K562 treated with DMSO at 1 percent for 12 hours (cell line): ENCODE results near the gene C1orf87. TPM values are rescaled to one million over a fixed set of nuclear protein-coding genes. Genes with fewer than 3 reads are reported as not detected.

Experiments
- total RNA-seq: library from RNA; unstranded; fragments of 300-600 nt; gene quantifications from 2 replicates; pipeline ENCODE4 v1.2.3, GENCODE V29; 2022; ENCODE audit not compliant: insufficient read depth

C1orf87 gene
- total RNA-seq = not detected in 2 replicates

DNA sequence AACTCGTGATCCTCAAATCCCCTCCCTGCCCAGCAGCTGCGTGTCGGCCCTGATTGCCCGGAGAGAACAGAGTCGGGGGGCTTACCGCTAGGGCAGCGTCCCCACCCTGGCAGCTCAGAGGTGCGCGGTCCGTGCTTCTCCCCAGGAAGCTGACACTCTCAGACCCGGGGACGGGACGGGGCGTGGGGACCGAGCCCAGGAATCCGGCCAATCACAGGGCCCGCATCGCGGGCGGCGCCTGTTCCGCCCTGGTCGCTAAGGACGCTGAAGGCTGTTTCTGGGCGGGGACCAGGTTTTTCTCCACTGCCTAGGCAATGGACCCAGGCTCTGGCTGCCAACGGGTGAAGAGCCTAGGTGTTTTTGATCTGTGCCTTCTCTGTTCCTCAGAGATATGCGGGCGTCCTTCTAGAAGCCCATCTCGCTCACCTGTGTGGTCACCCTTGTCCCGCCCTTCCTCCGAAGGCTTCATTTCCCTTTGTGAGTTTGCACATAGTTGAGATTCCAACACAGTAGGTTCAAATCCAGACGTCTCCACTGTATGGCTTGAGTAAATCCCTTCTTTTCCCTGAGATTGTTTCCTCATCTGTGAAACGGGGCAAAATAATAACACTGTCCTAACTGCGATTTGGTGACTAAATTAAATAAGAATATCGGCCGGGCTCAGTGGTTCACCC is at the start of gene C1orf87:
Gene C1orf87 (minus strand): TSS at position 166 of the 674 bp plus-strand sequence. CDS start 1,127 bp downstream, outside the sequence.

Other genes starting within 250 kb of the C1orf87 start
- not detected in 2 replicates for gene CYP2J2, start 147.0 kb downstream of the C1orf87 start, total RNA-seq